AG09319 (cell line): ENCODE data around the gene NBAS.
"Not testable (repeated sequence)": the region's sequence is repeated elsewhere in the genome, so short reads cannot be mapped to it uniquely, and the experiment has no call there.

Experiments used
- DNase-seq: peaks from one replicate; pipeline ENCODE4 v3.0.0-alpha.2; 2010; ENCODE audit warnings: low read depth; ENCODE audit errors: extremely low read depth
- CTCF ChIP-seq: IDR thresholded peaks from 2 replicates; pipeline ENCODE4 v1.5.1; 2011; ENCODE audit warnings: low read depth, mild to moderate bottlenecking, inconsistent platforms, low read length, moderate library complexity

The NBAS gene

GRCh38 chr2:15421753-15422152 is 139.4 kb downstream of the NBAS start:
- no peak for DNase-seq
- TF ChIP-seq CTCF = no peak

GRCh38 chr2:15415748-15416147 is 145.4 kb downstream of the NBAS start:
- DNase-seq = no peak
- no peak for TF ChIP-seq CTCF

GRCh38 chr2:15412779-15413178 is 148.4 kb downstream of the NBAS start:
- no peak for DNase-seq
- no peak for TF ChIP-seq CTCF

GRCh38 chr2:15412309-15412708 is 148.8 kb downstream of the NBAS start:
- no peak for DNase-seq
- TF ChIP-seq CTCF = no peak

GRCh38 chr2:15410884-15411283 is 150.2 kb downstream of the NBAS start:
- no peak for TF ChIP-seq CTCF

GRCh38 chr2:15408759-15409158 is 152.4 kb downstream of the NBAS start:
- no peak for DNase-seq
- no peak for TF ChIP-seq CTCF

More at GRCh38 chr2:15410884-15411283, 150.2 kb downstream of the NBAS start:
- DNase-seq = no peak

- DNase-seq = no peak
- no peak for TF ChIP-seq CTCF
These were observed 153.5 kb downstream of the NBAS start for GRCh38 chr2:15407666-15408065.

GRCh38 chr2:15404511-15404910 is 156.6 kb downstream of the NBAS start:
- DNase-seq = not testable (repeated sequence)
